Uterus (tissue), 2 donors: Measurements from ENCODE around the gene NELFB.

ENCODE experiments used
- POLR2A ChIP-seq, 2 donors: fragments of 450-650 bp; IDR thresholded peaks; one replicate each; pipeline ENCODE4 v1.6.1; 2016; ENCODE audit warnings: antibody characterized with exemption in 2 of 2, mild to moderate bottlenecking in 1 of 2, moderate library complexity in 1 of 2
- TF ChIP-seq, protein P1 (sequence below), 4 experiments: fragments of 200-600 bp in 2 of 4; fragments of 450-650 bp in 2 of 4; sonication (generic) in 2 of 4; IDR thresholded peaks; one replicate each; pipeline ENCODE4 v1.5.1; 2016 to 2019; ENCODE audit warnings: antibody characterized with exemption in 4 of 4, mild to moderate bottlenecking in 2 of 4, moderate library complexity in 1 of 4

DNA sequence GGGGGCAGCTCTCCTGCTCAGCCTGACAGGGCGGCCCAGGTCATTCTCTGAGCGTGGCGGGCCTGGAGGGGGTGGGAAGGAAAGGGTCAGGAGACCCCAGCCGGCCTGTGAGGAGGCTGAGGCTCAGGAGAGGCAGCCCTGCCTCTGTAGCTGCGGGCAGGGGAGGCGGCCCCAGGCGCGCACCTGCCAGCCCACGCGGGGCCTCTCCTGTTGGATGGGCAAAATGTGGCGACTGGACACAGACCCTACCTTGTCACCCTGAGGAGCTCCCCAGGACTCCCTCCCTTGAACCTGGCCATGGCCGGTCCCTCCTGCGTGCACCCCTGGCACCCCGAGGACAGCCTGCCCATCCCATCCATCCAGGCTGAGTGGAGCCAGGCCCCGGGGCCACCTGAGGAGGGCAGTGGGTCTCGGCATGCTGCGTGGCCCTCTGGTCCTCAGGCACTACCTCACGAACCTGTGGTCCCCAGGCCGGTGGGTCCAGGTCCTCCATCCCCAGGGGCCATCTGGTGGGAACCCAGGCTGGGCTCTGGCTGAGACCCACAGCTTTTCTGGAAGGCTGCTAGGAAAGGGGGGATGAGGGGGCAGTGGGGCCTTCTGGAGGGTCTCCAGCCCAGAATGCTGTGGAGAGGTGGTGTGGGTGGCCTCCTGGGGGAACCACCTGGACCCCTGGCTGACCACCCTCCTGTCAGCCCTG lies 62.0 kb downstream of the NELFB start:
- TF ChIP-seq, protein P1, sequence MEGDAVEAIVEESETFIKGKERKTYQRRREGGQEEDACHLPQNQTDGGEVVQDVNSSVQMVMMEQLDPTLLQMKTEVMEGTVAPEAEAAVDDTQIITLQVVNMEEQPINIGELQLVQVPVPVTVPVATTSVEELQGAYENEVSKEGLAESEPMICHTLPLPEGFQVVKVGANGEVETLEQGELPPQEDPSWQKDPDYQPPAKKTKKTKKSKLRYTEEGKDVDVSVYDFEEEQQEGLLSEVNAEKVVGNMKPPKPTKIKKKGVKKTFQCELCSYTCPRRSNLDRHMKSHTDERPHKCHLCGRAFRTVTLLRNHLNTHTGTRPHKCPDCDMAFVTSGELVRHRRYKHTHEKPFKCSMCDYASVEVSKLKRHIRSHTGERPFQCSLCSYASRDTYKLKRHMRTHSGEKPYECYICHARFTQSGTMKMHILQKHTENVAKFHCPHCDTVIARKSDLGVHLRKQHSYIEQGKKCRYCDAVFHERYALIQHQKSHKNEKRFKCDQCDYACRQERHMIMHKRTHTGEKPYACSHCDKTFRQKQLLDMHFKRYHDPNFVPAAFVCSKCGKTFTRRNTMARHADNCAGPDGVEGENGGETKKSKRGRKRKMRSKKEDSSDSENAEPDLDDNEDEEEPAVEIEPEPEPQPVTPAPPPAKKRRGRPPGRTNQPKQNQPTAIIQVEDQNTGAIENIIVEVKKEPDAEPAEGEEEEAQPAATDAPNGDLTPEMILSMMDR (IDR thresholded peaks at IDR 0.05), result no peak
- no peak for TF ChIP-seq POLR2A (IDR thresholded peaks at IDR 0.05)
